Fibroblast of skin of back (primary cell): ENCODE data around the gene GUCA1A.
A peak's percentile ranks its signal among the peaks of the same experiment; 100 is the strongest.
"Not testable (repeated sequence)": the region's sequence is repeated elsewhere in the genome, so short reads cannot be mapped to it uniquely, and the experiment has no call there.

ENCODE experiments used
- DNase-seq: peaks from one replicate; pipeline ENCODE4 v3.0.0-alpha.2; 2013

Gene GUCA1A

DNA sequence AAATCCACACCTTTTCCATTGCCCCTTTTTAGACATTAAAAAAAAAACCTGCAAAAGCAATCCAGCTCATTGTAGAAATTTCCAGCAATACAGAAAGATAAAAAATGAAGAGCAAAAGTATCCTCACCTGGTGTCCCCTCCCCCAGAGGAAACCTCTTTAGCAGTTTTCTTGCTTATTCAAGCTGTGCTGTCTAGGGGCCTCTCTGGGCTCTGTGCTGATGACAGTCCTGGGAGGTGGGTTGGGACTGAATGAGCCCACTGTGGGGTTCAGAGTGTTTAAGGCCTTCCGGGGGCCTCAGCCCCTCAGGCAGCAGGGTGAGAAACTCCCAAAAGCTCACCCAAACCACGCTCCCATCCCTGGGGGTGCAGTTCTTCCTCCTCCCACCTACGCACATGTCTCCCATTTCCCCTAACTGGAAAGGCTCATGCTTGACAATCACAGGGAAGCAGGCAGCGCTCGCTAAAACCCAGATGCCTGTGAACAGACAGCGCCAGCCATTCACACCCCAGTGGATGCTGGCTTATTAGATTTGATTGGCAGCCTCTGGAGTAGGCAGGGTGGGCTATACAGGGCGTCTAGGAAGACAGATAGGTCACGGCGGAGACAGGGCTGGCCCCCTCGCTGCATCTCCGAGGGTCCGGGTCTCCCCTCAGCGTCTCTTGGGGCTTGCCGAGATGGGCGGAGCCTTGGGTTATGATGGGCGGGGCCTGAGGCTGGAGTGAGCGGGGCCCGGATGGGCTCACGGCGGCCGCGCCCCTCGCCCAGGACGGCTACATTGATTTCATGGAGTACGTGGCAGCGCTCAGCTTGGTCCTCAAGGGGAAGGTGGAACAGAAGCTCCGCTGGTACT is 4.6 kb downstream of the GUCA1A start:
- DNase-seq, result no peak

DNA sequence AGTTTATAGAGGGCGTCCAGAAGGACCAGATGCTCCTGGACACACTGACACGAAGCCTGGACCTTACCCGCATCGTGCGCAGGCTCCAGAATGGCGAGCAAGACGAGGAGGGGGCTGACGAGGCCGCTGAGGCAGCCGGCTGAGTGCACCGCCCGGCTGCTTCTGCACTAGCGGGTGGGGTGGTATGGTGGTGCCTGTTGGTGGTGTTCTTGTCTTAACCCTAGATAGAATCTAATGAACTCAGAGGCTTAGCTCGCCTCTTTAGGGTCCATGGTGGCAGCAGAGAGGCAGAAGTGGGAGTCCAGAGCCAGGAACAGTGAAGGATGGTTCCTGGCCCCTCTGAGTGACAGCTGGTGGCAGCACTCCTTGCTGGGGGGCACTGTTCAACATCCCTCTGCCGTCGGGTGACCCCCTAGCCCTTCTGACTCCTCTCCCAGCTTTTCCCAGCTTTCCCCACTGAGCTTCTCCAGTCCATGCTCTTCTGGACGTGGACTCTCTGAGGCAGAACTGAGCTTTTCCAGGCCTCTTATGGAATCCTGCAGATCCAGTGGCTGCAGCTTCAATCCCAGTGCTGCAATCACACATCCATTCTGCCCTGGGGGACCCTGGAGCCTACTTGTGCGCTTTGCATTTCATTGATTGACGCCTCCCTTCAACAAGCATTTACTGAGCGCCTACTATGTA is 6.2 kb downstream of the GUCA1A start:
- DNase-seq, result no peak

GRCh38 chr6:42179945-42180313 is 6.8 kb downstream of the GUCA1A start:
- no peak for DNase-seq

GRCh38 chr6:42182101-42182500 is 8.9 kb downstream of the GUCA1A start:
- no peak for DNase-seq

GRCh38 chr6:42184475-42184874 is 11.3 kb downstream of the GUCA1A start:
- no peak for DNase-seq

GRCh38 chr6:42185597-42185996 is 12.4 kb downstream of the GUCA1A start:
- DNase-seq, result no peak

DNA sequence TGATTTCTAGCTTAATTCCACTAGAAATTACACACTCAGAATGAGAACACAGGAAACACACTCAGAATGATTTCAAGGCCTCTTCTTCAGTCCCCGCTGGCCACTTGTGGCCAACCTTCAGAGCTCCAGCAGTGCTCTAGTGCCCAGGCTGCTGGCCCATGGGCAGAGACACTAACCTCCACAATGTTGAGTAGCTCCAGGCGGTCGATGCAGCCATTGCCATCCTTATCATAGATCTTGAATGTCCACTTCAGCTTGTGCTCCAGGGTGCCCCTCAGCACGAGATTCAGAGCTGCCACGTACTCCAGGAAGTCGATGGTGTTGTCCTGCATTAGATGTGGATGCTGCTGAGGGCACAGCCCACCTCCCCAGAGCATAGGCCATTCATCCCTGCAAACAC is 15.2 kb downstream of the GUCA1A start:
- no peak for DNase-seq

DNA sequence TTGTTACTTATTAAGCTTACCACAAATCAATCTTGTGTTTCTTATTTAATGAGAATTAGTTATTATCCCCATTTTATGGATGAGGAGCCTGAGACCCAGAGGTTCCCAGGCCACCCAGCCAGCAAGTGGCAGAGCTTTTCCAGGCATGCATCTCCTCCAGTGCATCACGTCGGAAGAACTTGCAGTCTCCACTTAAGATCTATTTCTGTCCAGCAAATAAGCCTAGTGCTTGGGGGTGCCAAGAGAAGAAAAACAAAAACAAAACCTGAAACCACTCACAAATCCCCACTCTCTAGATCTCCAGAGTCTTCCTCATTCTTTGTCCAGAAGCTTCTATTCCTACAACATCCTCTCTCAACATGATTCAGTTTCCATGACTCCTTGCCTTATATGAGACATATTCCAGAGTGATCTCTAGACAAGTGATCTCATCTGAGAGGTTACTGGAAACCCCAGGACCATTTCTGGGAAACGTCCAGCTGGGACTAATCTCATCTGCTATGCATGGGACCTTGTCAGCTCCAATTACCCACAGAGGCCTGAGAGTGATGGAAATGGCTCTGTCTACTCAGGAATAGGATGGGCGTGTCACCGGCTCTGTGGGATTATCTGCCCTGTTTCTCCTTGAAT is 17.5 kb downstream of the GUCA1A start:
- DNase-seq, result peak; percentile 83

- DNase-seq, result not testable (repeated sequence)
These were observed 19.2 kb downstream of the GUCA1A start for GRCh38 chr6:42192385-42192784.

DNA sequence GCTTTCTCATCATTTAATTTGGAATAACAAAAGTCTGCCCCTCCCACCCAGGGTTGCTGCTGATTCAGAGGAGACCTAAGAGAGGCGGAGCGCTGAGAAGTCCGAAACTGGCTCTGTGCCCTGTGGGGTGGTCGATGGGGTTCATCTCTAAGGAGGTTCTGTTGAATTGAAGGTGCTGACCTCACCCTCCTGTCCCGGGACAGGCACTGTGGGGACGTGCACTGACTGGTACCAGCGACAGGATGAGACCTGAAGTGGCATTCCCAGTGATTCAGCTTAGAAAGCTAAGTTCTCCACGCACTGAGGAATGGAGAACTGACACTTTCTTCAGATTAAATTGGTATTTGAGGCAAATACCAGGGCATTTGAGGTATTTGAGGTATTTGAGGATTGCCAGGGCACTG is 20.3 kb downstream of the GUCA1A start:
- DNase-seq, result peak; percentile 52

- DNase-seq, result no peak
These were observed 20.9 kb downstream of the GUCA1A start for GRCh38 chr6:42194056-42194455.

DNA sequence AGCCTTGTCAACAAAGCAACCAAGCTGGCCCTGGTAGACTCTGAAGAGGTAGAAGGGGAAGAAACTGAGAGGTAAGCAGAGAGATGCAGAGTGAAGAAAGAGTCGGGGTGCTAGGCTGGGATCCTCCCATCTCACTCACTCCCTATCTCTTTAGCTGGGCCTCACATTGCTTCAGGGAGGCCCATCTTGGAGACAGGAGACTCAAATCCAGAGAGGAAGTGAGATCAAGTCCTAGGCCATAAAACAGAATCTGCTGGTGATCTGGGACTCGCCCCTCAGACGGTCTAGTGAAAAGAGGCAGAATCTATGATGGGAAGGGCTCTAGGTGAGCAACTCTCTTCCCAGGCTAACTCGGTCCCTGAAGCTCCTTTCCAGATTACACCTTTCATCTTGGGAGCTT is 22.3 kb downstream of the GUCA1A start:
- no peak for DNase-seq

GRCh38 chr6:42197555-42198362 is 24.6 kb downstream of the GUCA1A start:
- DNase-seq, result peak; percentile 51

- DNase-seq, result peak; percentile 56
These were observed 26.2 kb downstream of the GUCA1A start for GRCh38 chr6:42199106-42199981.

DNA sequence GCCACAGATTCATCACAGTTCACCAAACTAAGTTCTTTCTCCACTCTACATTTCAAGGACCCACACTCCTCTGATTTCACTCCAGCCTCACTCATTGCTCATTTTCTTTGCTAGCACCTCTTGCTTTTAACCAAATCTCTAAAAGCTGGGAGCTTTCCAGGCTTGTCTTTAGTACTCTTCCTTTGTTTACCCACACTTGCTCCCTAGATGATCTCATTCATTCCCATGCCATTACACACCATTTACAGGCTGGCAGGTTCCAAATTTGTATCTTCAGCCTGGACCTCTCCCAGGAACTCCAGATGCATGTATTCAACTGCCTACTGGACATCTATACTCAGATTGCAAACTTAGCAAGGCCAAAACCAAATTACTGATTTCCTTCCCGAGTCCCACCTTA is 26.9 kb downstream of the GUCA1A start:
- peak; percentile 95 for DNase-seq

GRCh38 chr6:42201382-42201781 is 28.2 kb downstream of the GUCA1A start:
- DNase-seq, result no peak

- not testable (repeated sequence) for DNase-seq
These were observed 29.2 kb downstream of the GUCA1A start for GRCh38 chr6:42202131-42202915.

DNA sequence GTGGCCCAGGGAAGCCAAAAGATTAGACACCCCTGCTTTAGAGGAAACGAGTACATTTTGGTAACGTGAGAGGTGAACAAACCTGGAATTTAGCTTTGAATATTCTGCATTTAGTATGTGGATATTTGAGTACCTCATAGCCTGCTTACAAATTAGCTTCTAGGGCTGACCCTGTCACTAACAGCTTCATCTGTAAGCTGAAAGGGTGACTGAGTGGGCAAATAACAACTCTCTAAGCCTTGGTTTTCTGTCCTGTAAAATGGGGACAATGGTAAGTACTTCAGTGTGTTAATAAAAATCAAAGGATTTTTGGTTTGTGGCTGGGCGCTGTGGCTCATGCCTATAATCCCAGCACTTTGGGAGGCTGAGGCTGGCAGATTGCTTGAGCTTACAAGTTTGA is 30.0 kb downstream of the GUCA1A start:
- DNase-seq, result no peak

DNA sequence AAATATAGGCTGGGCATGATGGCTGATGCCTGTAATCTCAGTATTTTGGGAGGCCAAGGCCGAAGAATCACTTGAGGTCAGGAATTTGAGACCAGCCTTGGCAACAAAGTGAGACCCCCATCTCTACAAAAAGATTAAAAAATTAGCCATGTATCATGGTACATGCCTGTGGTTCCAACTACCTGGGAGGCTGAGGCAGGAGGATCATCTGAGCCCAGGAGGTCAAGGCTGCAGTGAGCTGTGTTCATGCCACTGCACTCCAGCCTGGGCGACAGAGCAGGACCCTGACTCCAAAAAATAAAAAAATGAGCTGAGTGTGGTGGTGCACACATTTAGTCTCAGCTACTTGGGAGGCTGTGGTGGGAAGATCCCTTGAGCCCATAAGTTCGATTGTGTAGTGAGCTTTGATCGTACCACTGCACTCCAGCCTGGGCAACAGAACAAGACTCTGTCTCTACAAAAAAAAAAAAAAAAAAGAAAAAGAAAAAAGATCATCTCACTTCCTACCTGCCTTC is 31.7 kb downstream of the GUCA1A start:
- no peak for DNase-seq

GRCh38 chr6:42207559-42207958 is 34.4 kb downstream of the GUCA1A start:
- DNase-seq, result not testable (repeated sequence)

DNA sequence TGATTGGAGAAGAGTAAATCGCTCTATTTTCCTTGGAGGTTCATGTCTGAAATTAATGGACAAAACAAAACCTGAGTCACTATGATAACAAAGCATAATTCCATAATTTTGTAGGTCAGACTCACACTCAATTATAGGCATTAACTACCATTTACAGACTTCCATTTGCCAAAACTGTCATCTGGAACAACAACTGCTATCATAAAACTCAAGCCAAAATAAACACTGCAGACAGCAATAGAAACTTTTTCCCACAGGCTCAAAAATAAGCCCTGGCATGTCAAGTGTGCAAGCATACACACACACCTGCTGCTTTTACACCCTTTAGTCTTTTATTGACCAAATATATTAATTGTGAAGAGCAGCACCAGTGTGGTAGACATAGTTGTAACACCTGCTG is 37.4 kb downstream of the GUCA1A start:
- no peak for DNase-seq
